Measurements from ENCODE around the gene SPEM3. TPM values are rescaled to one million over a fixed set of nuclear protein-coding genes. Genes with fewer than 3 reads are reported as not detected.

SPEM3 gene
- total and polyA plus RNA-seq, 10 of the 15 experiments (the other 5 are each of a cell fraction or from before 2014, with no cell fraction given) = not detected

- ChIA-PET RAD21 (ENCODE audit: unreplicated experiment) (interaction anchor here (1.5 to 2.2 kb wide), 3 partner anchors 42 to 123 kb away, joined by 4 to 19 read pairs (median 5); partner anchors contain the start of gene TMEM102), CTCF (interaction anchor here (1.1 to 6.2 kb wide), 3 partner anchors 42 to 123 kb away, joined by 3 to 17 read pairs (median 7); partner anchors contain the start of gene SENP3), POLR2A (interaction anchor here (0.6 to 3.2 kb wide), 7 partner anchors 8 to 124 kb away, joined by 3 to 18 read pairs (median 3); partner anchors contain the start of genes TMEM102, TMEM256 and TMEM95), SMC1A (ENCODE audit: uncharacterized antibody, unreplicated experiment) (interaction anchor here (1.3 to 2.6 kb wide), 2 partner anchors 24 to 37 kb away, joined by 3 to 8 read pairs; no protein-coding TSS in a partner anchor)
- FAIRE-seq (no peak), ATAC-seq (peak; percentile 46), DNase-seq (ENCODE audit: low read depth, low spot score) (no peak)
- peak overlapping the region; percentile 65 for H2AFZ ChIP-seq (ENCODE audit: control insufficient read depth, low read depth, low read length)
- H3K79me2 ChIP-seq (ENCODE audit: control insufficient read depth, insufficient read depth, low read length) = peaks cover 32% of the 10 kb centered on the region
- BruUV-seq (replicated peaks) = no TSS peak
- in situ Hi-C loops (cut with MboI) (no loop called here), intact Hi-C loops (cut with micrococcal nuclease; ENCODE audit: unreplicated experiment) (no loop called here)
- H3K27ac ChIP-seq (ENCODE audit: control insufficient read depth, insufficient read depth) = peak overlapping the region; percentile 64
- peaks cover 11% of the 10 kb centered on the region for H3K4me1 ChIP-seq (ENCODE audit: control insufficient read depth, insufficient read depth, low read length)
- H4K20me1 ChIP-seq (ENCODE audit: control insufficient read depth, insufficient read depth) = peaks cover 2% of the 10 kb centered on the region; the same call in 1 of the 2 replicates
- no peaks in the 10 kb centered on the region for H3K36me3 ChIP-seq (ENCODE audit: control insufficient read depth in 2 of 2, insufficient read depth in 2 of 2, low read length in 1 of 2)
- peak overlapping the region; percentile 79 for H3K9ac ChIP-seq (ENCODE audit: control insufficient read depth, insufficient read depth, low read length)
- peak overlapping the region; percentile 87 for H3K4me2 ChIP-seq (ENCODE audit: control insufficient read depth, insufficient read depth)
- no peaks in the 10 kb centered on the region for H3K9me3 ChIP-seq (replicated peaks; ENCODE audit: control insufficient read depth, insufficient read depth, low read length)
- peak overlapping the region; percentile 89 for H3K4me3 ChIP-seq
- no peaks in the 10 kb centered on the region for H3K27me3 ChIP-seq (replicated peaks in 1 of 2; ENCODE audit: control insufficient read depth in 2 of 2, insufficient read depth in 2 of 2, low read length in 1 of 2)
- 43% methylated on average over 35 of the region's 40 CpGs for WGBS (ENCODE audit: insufficient coverage, insufficient replicate concordance, low lambda C conversion rate, missing lambda C conversion rate)
- TF ChIP-seq SP1 (IDR thresholded peaks at IDR 0.05; ENCODE audit: low read depth, low read length) = peak; percentile 12
- TF ChIP-seq NBN (IDR thresholded peaks at IDR 0.05) = 0 out of 2 replicates have a peak, but pooled peaks have one; percentile 15
- no peak for TF ChIP-seq ASH2L (IDR thresholded peaks at IDR 0.05; ENCODE audit: borderline replicate concordance, low read depth)
- no peak for TF ChIP-seq KAT2A (conservative IDR thresholded peaks at IDR 0.05; ENCODE audit: control insufficient read depth, low read depth, low read length)
- 0 out of 2 replicates have a peak, but pooled peaks have one; percentile 19 for TF ChIP-seq TCF12 (IDR thresholded peaks at IDR 0.05; ENCODE audit: low read depth, low read length)
- TF ChIP-seq CREB1 (IDR thresholded peaks at IDR 0.05; ENCODE audit: low read depth) = peak; percentile 38; the same call in 1 of the 2 replicates
- no peak; the same call in 1 of the 2 replicates for TF ChIP-seq TAF1 (IDR thresholded peaks at IDR 0.05; ENCODE audit: borderline replicate concordance, low read depth, low read length)
- peak; percentile 77; the same call in 1 of the 2 replicates for TF ChIP-seq CHD2 (IDR thresholded peaks at IDR 0.05; ENCODE audit: borderline replicate concordance, low read depth, low read length)
- TF ChIP-seq POLR2A (IDR thresholded peaks at IDR 0.05; ENCODE audit: low read depth, low read length) = peak; percentile 52
Observed at GRCh38 chr17:7478276-7479212, 49.9 kb downstream of the SPEM3 start.

Data from GM12878 (cell line).